SK-N-SH treated with all-trans-retinoic acid at 6 μM for 48 hours (cell line): ENCODE results near the gene SYTL1.

Experiments used
- ATAC-seq: fragments of 200-7000 bp; cut with Tn5 transposase; 3 replicates; pipeline ENCODE4 v1.9.1; 2020; ENCODE audit warnings: mild to moderate bottlenecking, moderate library complexity
- ARNTL ChIP-seq: fragments of 450-650 bp; formaldehyde crosslinking; IDR thresholded peaks from 2 replicates; pipeline ENCODE4 v1.5.0; 2020; ENCODE audit warnings: low read depth, mild to moderate bottlenecking, moderate library complexity, borderline replicate concordance
- BACH2 ChIP-seq: fragments of 250-450 bp; sonication (Bioruptor Pico); IDR thresholded peaks from 2 replicates; pipeline ENCODE4 v1.9.0; 2021; ENCODE audit warnings: mild to moderate bottlenecking, borderline replicate concordance
- CSDC2 ChIP-seq: fragments of 250-450 bp; sonication (Bioruptor Pico); IDR thresholded peaks from 2 replicates; pipeline ENCODE4 v1.5.0; 2020; ENCODE audit warnings: mild to moderate bottlenecking, moderate library complexity
- ESRRG ChIP-seq: fragments of 250-450 bp; sonication (Bioruptor Pico); IDR thresholded peaks from 2 replicates; pipeline ENCODE4 v1.6.1; 2021; ENCODE audit warnings: mild to moderate bottlenecking
- GLIS3 ChIP-seq: fragments of 250-450 bp; sonication (Bioruptor Pico); IDR thresholded peaks from 2 replicates; pipeline ENCODE4 v1.5.0; 2020; ENCODE audit warnings: mild to moderate bottlenecking, moderate library complexity
- ISL1 ChIP-seq: fragments of 250-450 bp; sonication (Bioruptor Pico); IDR thresholded peaks from 2 replicates; pipeline ENCODE4 v2.1.2; 2022; ENCODE audit warnings: mild to moderate bottlenecking, moderate library complexity
- OSR1 ChIP-seq: fragments of 250-450 bp; sonication (Bioruptor Pico); IDR thresholded peaks from 2 replicates; pipeline ENCODE4 v1.8.0; 2022; ENCODE audit warnings: moderate library complexity, mild to moderate bottlenecking, inconsistent platforms
- PPARA ChIP-seq: fragments of 250-450 bp; sonication (Bioruptor Pico); IDR thresholded peaks from 2 replicates; pipeline ENCODE4 v1.5.0; 2020; ENCODE audit warnings: mild to moderate bottlenecking, borderline replicate concordance
- RARB ChIP-seq: fragments of 250-450 bp; sonication (Bioruptor Pico); IDR thresholded peaks from 2 replicates; pipeline ENCODE4 v1.8.0; 2021; ENCODE audit warnings: mild to moderate bottlenecking, moderate library complexity
- SNAI2 ChIP-seq: fragments of 250-450 bp; sonication (Bioruptor Pico); IDR thresholded peaks from 2 replicates; pipeline ENCODE4 v1.5.0; 2020; ENCODE audit warnings: mild to moderate bottlenecking, moderate library complexity
- TCF4 ChIP-seq: fragments of 250-450 bp; sonication (Bioruptor Pico); IDR thresholded peaks from 2 replicates; pipeline ENCODE4 v1.8.0; 2021; ENCODE audit warnings: mild to moderate bottlenecking, moderate library complexity, borderline replicate concordance
- TOX ChIP-seq: fragments of 250-450 bp; sonication (Bioruptor Pico); IDR thresholded peaks from 2 replicates; pipeline ENCODE4 v1.8.0; 2021; ENCODE audit warnings: mild to moderate bottlenecking, moderate library complexity, borderline replicate concordance
- ZC3H10 ChIP-seq: fragments of 250-450 bp; sonication (Bioruptor Pico); IDR thresholded peaks from 2 replicates; pipeline ENCODE4 v1.5.1; 2021; ENCODE audit warnings: mild to moderate bottlenecking, moderate library complexity
- ZFP30 ChIP-seq: fragments of 450-650 bp; formaldehyde crosslinking; IDR thresholded peaks from 2 replicates; pipeline ENCODE4 v1.5.0; 2022; ENCODE audit warnings: mild to moderate bottlenecking, moderate library complexity
- ZNF565 ChIP-seq: fragments of 450-650 bp; formaldehyde crosslinking; conservative IDR thresholded peaks from 2 replicates; pipeline ENCODE4 v1.5.0; 2020; ENCODE audit warnings: low read depth, mild to moderate bottlenecking, moderate library complexity
- ZNF70 ChIP-seq: fragments of 450-650 bp; formaldehyde crosslinking; IDR thresholded peaks from 2 replicates; pipeline ENCODE4 v1.5.0; 2020; ENCODE audit warnings: mild to moderate bottlenecking, moderate library complexity
- ZNF8 ChIP-seq: fragments of 450-650 bp; formaldehyde crosslinking; IDR thresholded peaks from 2 replicates; pipeline ENCODE4 v1.5.0; 2020; ENCODE audit warnings: mild to moderate bottlenecking, moderate library complexity
- TF ChIP-seq, protein P1 (sequence below): fragments of 250-450 bp; sonication (Bioruptor Pico); IDR thresholded peaks from 2 replicates; pipeline ENCODE4 v1.5.1; 2020; ENCODE audit warnings: low read depth, mild to moderate bottlenecking, moderate library complexity
- TF ChIP-seq, protein P2 (sequence below): fragments of 250-450 bp; sonication (Bioruptor Pico); IDR thresholded peaks from 2 replicates; pipeline ENCODE4 v1.8.0; 2021; ENCODE audit warnings: low read depth, mild to moderate bottlenecking, moderate library complexity, borderline replicate concordance
- TF ChIP-seq, protein P3 (sequence below): fragments of 250-450 bp; sonication (Bioruptor Pico); IDR thresholded peaks from 2 replicates; pipeline ENCODE4 v1.5.0; 2020; ENCODE audit warnings: mild to moderate bottlenecking, moderate library complexity
- TF ChIP-seq, protein P4 (sequence below): fragments of 250-450 bp; sonication (Bioruptor Pico); IDR thresholded peaks from 2 replicates; pipeline ENCODE4 v1.5.1; 2021; ENCODE audit warnings: mild to moderate bottlenecking, moderate library complexity
- TF ChIP-seq, protein P5 (sequence below): fragments of 250-450 bp; sonication (Bioruptor Pico); IDR thresholded peaks from 2 replicates; pipeline ENCODE4 v1.8.0; 2020; ENCODE audit warnings: mild to moderate bottlenecking, moderate library complexity, borderline replicate concordance

Gene SYTL1

DNA sequence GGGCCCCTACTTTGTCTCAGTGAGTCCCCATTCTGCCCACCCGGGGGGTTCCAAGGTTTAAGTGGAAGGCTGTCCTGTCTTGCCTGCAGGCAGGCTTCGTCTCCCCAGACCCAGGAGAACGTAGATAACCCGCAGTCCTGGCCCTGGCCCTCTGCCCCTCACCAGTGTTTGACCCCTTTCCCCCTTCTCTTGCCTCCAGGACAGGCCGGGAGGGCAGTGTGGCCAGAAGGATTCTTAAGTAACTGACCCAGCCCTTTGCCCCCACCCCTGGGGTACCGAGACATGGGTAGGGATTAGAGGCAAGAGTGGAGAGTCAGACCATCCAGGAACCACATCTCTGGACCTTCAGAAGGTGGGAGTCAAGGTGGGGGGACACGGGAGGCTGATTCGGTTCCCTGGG is 11.0 kb upstream of the SYTL1 start (continued):
- TF ChIP-seq, protein P1, sequence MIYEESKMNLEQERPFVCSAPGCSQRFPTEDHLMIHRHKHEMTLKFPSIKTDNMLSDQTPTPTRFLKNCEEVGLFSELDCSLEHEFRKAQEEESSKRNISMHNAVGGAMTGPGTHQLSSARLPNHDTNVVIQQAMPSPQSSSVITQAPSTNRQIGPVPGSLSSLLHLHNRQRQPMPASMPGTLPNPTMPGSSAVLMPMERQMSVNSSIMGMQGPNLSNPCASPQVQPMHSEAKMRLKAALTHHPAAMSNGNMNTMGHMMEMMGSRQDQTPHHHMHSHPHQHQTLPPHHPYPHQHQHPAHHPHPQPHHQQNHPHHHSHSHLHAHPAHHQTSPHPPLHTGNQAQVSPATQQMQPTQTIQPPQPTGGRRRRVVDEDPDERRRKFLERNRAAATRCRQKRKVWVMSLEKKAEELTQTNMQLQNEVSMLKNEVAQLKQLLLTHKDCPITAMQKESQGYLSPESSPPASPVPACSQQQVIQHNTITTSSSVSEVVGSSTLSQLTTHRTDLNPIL = no peak
- no peak for TF ChIP-seq BACH2
- TF ChIP-seq CSDC2 (CRISPR knock-in tag) = no peak
- no peak for TF ChIP-seq ZNF70 (CRISPR knock-in tag)
- no peak for TF ChIP-seq GLIS3

- TF ChIP-seq OSR1 (CRISPR knock-in tag) = no peak
- no peak for TF ChIP-seq PPARA (CRISPR knock-in tag)
- no peak for TF ChIP-seq ESRRG
- no peak for TF ChIP-seq ZNF565
- TF ChIP-seq GLIS3 = no peak
- TF ChIP-seq ZNF8 (CRISPR knock-in tag) = no peak
- no peak for TF ChIP-seq SNAI2 (CRISPR knock-in tag)
- TF ChIP-seq, protein P1 = no peak
- no peak for TF ChIP-seq ISL1
- TF ChIP-seq RARB = no peak
- no peak for TF ChIP-seq TCF4 (CRISPR knock-in tag)
- TF ChIP-seq ARNTL = no peak
- TF ChIP-seq ZFP30 (CRISPR knock-in tag) = no peak
- TF ChIP-seq, protein P2, sequence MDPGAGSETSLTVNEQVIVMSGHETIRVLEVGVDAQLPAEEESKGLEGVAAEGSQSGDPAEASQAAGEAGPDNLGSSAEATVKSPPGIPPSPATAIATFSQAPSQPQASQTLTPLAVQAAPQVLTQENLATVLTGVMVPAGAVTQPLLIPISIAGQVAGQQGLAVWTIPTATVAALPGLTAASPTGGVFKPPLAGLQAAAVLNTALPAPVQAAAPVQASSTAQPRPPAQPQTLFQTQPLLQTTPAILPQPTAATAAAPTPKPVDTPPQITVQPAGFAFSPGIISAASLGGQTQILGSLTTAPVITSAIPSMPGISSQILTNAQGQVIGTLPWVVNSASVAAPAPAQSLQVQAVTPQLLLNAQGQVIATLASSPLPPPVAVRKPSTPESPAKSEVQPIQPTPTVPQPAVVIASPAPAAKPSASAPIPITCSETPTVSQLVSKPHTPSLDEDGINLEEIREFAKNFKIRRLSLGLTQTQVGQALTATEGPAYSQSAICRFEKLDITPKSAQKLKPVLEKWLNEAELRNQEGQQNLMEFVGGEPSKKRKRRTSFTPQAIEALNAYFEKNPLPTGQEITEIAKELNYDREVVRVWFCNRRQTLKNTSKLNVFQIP (CRISPR knock-in tag) = no peak
- ATAC-seq = no peak
Observed at GRCh38 chr1:27331426-27331825, 10.4 kb upstream of the SYTL1 start.

GRCh38 chr1:27331922-27332321 is 9.9 kb upstream of the SYTL1 start:
- TF ChIP-seq ZNF70 (CRISPR knock-in tag) (no peak), ZC3H10 (CRISPR knock-in tag) (no peak), ARNTL (no peak), RARB (no peak), ESRRG (no peak), CSDC2 (CRISPR knock-in tag) (no peak), TCF4 (CRISPR knock-in tag) (no peak), TOX (CRISPR knock-in tag) (no peak), ZNF8 (CRISPR knock-in tag) (no peak), PPARA (CRISPR knock-in tag) (no peak), GLIS3 (no peak), ZFP30 (CRISPR knock-in tag) (no peak), BACH2 (no peak), SNAI2 (CRISPR knock-in tag) (no peak), ISL1 (no peak)
- TF ChIP-seq, protein P3, sequence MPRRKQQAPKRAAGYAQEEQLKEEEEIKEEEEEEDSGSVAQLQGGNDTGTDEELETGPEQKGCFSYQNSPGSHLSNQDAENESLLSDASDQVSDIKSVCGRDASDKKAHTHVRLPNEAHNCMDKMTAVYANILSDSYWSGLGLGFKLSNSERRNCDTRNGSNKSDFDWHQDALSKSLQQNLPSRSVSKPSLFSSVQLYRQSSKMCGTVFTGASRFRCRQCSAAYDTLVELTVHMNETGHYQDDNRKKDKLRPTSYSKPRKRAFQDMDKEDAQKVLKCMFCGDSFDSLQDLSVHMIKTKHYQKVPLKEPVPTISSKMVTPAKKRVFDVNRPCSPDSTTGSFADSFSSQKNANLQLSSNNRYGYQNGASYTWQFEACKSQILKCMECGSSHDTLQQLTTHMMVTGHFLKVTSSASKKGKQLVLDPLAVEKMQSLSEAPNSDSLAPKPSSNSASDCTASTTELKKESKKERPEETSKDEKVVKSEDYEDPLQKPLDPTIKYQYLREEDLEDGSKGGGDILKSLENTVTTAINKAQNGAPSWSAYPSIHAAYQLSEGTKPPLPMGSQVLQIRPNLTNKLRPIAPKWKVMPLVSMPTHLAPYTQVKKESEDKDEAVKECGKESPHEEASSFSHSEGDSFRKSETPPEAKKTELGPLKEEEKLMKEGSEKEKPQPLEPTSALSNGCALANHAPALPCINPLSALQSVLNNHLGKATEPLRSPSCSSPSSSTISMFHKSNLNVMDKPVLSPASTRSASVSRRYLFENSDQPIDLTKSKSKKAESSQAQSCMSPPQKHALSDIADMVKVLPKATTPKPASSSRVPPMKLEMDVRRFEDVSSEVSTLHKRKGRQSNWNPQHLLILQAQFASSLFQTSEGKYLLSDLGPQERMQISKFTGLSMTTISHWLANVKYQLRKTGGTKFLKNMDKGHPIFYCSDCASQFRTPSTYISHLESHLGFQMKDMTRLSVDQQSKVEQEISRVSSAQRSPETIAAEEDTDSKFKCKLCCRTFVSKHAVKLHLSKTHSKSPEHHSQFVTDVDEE (CRISPR knock-in tag) = no peak
- TF ChIP-seq, protein P1 = no peak
- TF ChIP-seq, protein P4, sequence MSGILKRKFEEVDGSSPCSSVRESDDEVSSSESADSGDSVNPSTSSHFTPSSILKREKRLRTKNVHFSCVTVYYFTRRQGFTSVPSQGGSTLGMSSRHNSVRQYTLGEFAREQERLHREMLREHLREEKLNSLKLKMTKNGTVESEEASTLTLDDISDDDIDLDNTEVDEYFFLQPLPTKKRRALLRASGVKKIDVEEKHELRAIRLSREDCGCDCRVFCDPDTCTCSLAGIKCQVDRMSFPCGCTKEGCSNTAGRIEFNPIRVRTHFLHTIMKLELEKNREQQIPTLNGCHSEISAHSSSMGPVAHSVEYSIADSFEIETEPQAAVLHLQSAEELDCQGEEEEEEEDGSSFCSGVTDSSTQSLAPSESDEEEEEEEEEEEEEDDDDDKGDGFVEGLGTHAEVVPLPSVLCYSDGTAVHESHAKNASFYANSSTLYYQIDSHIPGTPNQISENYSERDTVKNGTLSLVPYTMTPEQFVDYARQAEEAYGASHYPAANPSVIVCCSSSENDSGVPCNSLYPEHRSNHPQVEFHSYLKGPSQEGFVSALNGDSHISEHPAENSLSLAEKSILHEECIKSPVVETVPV (CRISPR knock-in tag) = no peak
- TF ChIP-seq, protein P2 (CRISPR knock-in tag) = no peak
- TF ChIP-seq, protein P5, sequence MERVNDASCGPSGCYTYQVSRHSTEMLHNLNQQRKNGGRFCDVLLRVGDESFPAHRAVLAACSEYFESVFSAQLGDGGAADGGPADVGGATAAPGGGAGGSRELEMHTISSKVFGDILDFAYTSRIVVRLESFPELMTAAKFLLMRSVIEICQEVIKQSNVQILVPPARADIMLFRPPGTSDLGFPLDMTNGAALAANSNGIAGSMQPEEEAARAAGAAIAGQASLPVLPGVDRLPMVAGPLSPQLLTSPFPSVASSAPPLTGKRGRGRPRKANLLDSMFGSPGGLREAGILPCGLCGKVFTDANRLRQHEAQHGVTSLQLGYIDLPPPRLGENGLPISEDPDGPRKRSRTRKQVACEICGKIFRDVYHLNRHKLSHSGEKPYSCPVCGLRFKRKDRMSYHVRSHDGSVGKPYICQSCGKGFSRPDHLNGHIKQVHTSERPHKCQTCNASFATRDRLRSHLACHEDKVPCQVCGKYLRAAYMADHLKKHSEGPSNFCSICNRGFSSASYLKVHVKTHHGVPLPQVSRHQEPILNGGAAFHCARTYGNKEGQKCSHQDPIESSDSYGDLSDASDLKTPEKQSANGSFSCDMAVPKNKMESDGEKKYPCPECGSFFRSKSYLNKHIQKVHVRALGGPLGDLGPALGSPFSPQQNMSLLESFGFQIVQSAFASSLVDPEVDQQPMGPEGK (CRISPR knock-in tag) = no peak
- ATAC-seq = no peak
